H1 (cell line): Measurements from ENCODE around the gene ESR1. TPM values are rescaled to one million over a fixed set of nuclear protein-coding genes. Genes with fewer than 3 reads are reported as not detected.

ENCODE experiments used
- CTCF ChIA-PET: fragments of 300-600 bp; sonication (Branson Sonifier 250); formaldehyde crosslinking; loops from one replicate; lab custom pipeline; 2021; ENCODE audit not compliant: partially characterized antibody; lab: Charles Lee
- POLR2A ChIA-PET: fragments of 300-600 bp; sonication (Branson Sonifier 250); formaldehyde crosslinking; loops from one replicate; lab custom pipeline; 2021; ENCODE audit warnings: inconsistent platforms; ENCODE audit not compliant: partially characterized antibody; lab: Charles Lee
- DNase-seq, 2 experiments: peaks; one replicate each; pipeline versions ENCODE4 v3.0.0 to v3.0.0-alpha.2; 2010 to 2022; ENCODE audit warnings: low spot score in 2 of 2, low read depth in 1 of 2, mixed read lengths in 1 of 2
- FAIRE-seq: peaks from 2 replicates; lab custom pipeline; 2011; peaks lifted over from hg19 to GRCh38; lab: Jason Lieb, UNC
- H2AFZ ChIP-seq: 2 replicates; pipeline ENCODE4 v1.8.1; 2012; ENCODE audit warnings: low read length, inconsistent platforms
- H2AK5ac ChIP-seq: 2 replicates; pipeline ENCODE4 v1.6.1; 2013; ENCODE audit warnings: low read depth, low read length
- H2BK120ac ChIP-seq: replicated peaks from 2 replicates; pipeline ENCODE3; 2013; ENCODE audit warnings: low read depth, low read length, inconsistent platforms
- H2BK12ac ChIP-seq: 2 replicates; pipeline ENCODE4 v1.6.1; 2013; ENCODE audit warnings: low read depth, low read length
- H2BK15ac ChIP-seq: 2 replicates; pipeline ENCODE4 v1.6.1; 2013; ENCODE audit warnings: low read length
- H2BK20ac ChIP-seq: 2 replicates; pipeline ENCODE4 v1.6.1; 2013; ENCODE audit warnings: low read length
- H2BK5ac ChIP-seq: 2 replicates; pipeline ENCODE4 v1.6.1; 2013; ENCODE audit warnings: low read depth, low read length
- H3K14ac ChIP-seq: 2 replicates; pipeline ENCODE4 v1.6.1; 2013; ENCODE audit warnings: inconsistent platforms; ENCODE audit not compliant: insufficient read length
- H3K18ac ChIP-seq: 2 replicates; pipeline ENCODE4 v1.6.1; 2013; ENCODE audit warnings: low read length; ENCODE audit errors: extremely low read depth
- H3K23ac ChIP-seq: 2 replicates; pipeline ENCODE4 v1.6.1; 2013; ENCODE audit warnings: inconsistent platforms; ENCODE audit not compliant: insufficient read length
- H3K23me2 ChIP-seq: 2 replicates; pipeline ENCODE4 v1.6.1; 2013; ENCODE audit warnings: low read depth, low read length
- H3K27ac ChIP-seq: 2 replicates; pipeline ENCODE4 v1.6.1; 2011; ENCODE audit warnings: low read depth, low read length, inconsistent platforms
- H3K27me3 ChIP-seq, 4 experiments: replicated peaks in 1 of 4; 1 replicate in 1 of 4; 2 replicates in 3 of 4; pipeline versions ENCODE4 v1.6.1 to v1.8.1; 2011 to 2013; ENCODE audit warnings: low read length in 3 of 4, mild to moderate bottlenecking in 3 of 4, inconsistent platforms in 2 of 4, mixed read lengths in 2 of 4, moderate library complexity in 1 of 4; ENCODE audit not compliant: control insufficient read depth in 3 of 4, insufficient read depth in 3 of 4; ENCODE audit errors: extremely low read depth in 1 of 4
- H3K36me3 ChIP-seq, 4 experiments: 2 replicates each; pipeline versions ENCODE4 v1.6.1 to v1.8.1; 2011 to 2013; ENCODE audit warnings: mild to moderate bottlenecking in 4 of 4, low read length in 3 of 4, moderate library complexity in 2 of 4, control low read depth in 1 of 4, inconsistent platforms in 1 of 4; ENCODE audit not compliant: insufficient read depth in 4 of 4, control insufficient read depth in 2 of 4
- H3K4ac ChIP-seq: replicated peaks from 2 replicates; pipeline ENCODE3; 2013; ENCODE audit warnings: low read length, low read depth, mixed read lengths, inconsistent platforms; ENCODE audit not compliant: insufficient read length
- H3K4me1 ChIP-seq, 4 experiments: replicated peaks in 1 of 4; 1 replicate in 1 of 4; 2 replicates in 3 of 4; pipeline versions ENCODE4 v1.6.1 to v1.8.1; 2011 to 2013; ENCODE audit warnings: low read length in 3 of 4, inconsistent platforms in 2 of 4, mixed read lengths in 1 of 4; ENCODE audit not compliant: insufficient read depth in 4 of 4, control insufficient read depth in 3 of 4
- H3K4me2 ChIP-seq, 2 experiments: 2 replicates each; pipeline versions ENCODE4 v1.6.1 to v1.8.1; 2011 to 2013; ENCODE audit warnings: low read depth in 2 of 2, low read length in 2 of 2, control low read depth in 1 of 2, inconsistent platforms in 1 of 2, mild to moderate bottlenecking in 1 of 2; ENCODE audit not compliant: insufficient read depth in 1 of 2
- H3K4me3 ChIP-seq, 4 experiments: fragments of 200-600, 300-600 bp in 1 of 4; sonication (generic), shearing (Covaris generic), sonication (Bioruptor Twin) in 1 of 4; 2 replicates each; pipeline versions ENCODE4 v1.5.1 to v1.8.1; 2011 to 2016; ENCODE audit warnings: low read length in 4 of 4, low read depth in 3 of 4, control low read depth in 2 of 4, inconsistent platforms in 2 of 4, mild to moderate bottlenecking in 2 of 4, mixed read lengths in 1 of 4, moderate library complexity in 1 of 4; ENCODE audit not compliant: insufficient read depth in 2 of 4; ENCODE audit errors: extremely low read depth in 1 of 4
- H3K56ac ChIP-seq: replicated peaks from 2 replicates; pipeline ENCODE3; 2013; ENCODE audit warnings: low read depth, mild to moderate bottlenecking, mixed read lengths, low read length, inconsistent platforms; ENCODE audit not compliant: insufficient read length
- H3K79me1 ChIP-seq: 2 replicates; pipeline ENCODE4 v1.6.1; 2013; ENCODE audit warnings: low read depth, low read length, control low read depth
- H3K79me2 ChIP-seq, 2 experiments: 2 replicates each; pipeline versions ENCODE4 v1.6.1 to v1.8.1; 2012 to 2013; ENCODE audit warnings: low read length in 2 of 2, mild to moderate bottlenecking in 2 of 2, inconsistent platforms in 1 of 2; ENCODE audit not compliant: insufficient read depth in 2 of 2, control insufficient read depth in 1 of 2
- H3K9ac ChIP-seq, 4 experiments: replicated peaks in 1 of 4; 1 replicate in 1 of 4; 2 replicates in 3 of 4; pipeline versions ENCODE4 v1.6.1 to v1.8.1; 2011 to 2013; ENCODE audit warnings: low read depth in 3 of 4, low read length in 3 of 4, control low read depth in 2 of 4, mild to moderate bottlenecking in 2 of 4, moderate library complexity in 2 of 4, inconsistent platforms in 1 of 4; ENCODE audit errors: extremely low read depth in 1 of 4
- H3K9me3 ChIP-seq, 2 experiments: 2 replicates each; pipeline versions ENCODE4 v1.6.1 to v1.8.1; 2012 to 2013; ENCODE audit warnings: mild to moderate bottlenecking in 2 of 2, moderate library complexity in 2 of 2, control low read depth in 1 of 2, inconsistent platforms in 1 of 2, low read depth in 1 of 2, low read length in 1 of 2, mixed read lengths in 1 of 2; ENCODE audit not compliant: insufficient read depth in 2 of 2
- H4K20me1 ChIP-seq, 2 experiments: replicated peaks in 1 of 2; 2 replicates each; pipeline versions ENCODE3 to v1.8.1; 2011 to 2013; ENCODE audit warnings: inconsistent platforms in 2 of 2, low read length in 2 of 2, mild to moderate bottlenecking in 1 of 2; ENCODE audit not compliant: insufficient read depth in 2 of 2, control insufficient read depth in 1 of 2
- H4K5ac ChIP-seq: 2 replicates; pipeline ENCODE4 v1.6.1; 2013; ENCODE audit warnings: low read length, low read depth, mixed read lengths, inconsistent platforms; ENCODE audit not compliant: insufficient read length
- H4K8ac ChIP-seq: 2 replicates; pipeline ENCODE4 v1.8.0; 2013; ENCODE audit warnings: mild to moderate bottlenecking, moderate library complexity, low read length, inconsistent platforms; ENCODE audit not compliant: insufficient read depth; ENCODE audit errors: extremely low read depth
- H4K91ac ChIP-seq: replicated peaks from 2 replicates; pipeline ENCODE3; 2013; ENCODE audit warnings: low read length, mixed read lengths, inconsistent platforms; ENCODE audit not compliant: insufficient read length
- CBX5 ChIP-seq: fragments of 300-800, 300-1000 bp; sonication (generic); IDR thresholded peaks from 2 replicates; pipeline ENCODE4 v1.7.1; 2016; ENCODE audit warnings: antibody characterized with exemption, low read length, low read depth
- CHD1 ChIP-seq: IDR thresholded peaks from 2 replicates; pipeline ENCODE4 v1.6.1; 2012; ENCODE audit warnings: low read depth, low read length, improper control_type of control experiment
- GTF2F1 ChIP-seq: IDR thresholded peaks from 2 replicates; pipeline ENCODE4 v1.6.1; 2012; ENCODE audit warnings: low read depth, low read length, improper control_type of control experiment, borderline replicate concordance
- KDM4A ChIP-seq: IDR thresholded peaks from one replicate; pipeline ENCODE4 v1.7.1; 2012; ENCODE audit warnings: low read depth, mild to moderate bottlenecking, moderate library complexity, low read length, inconsistent platforms; ENCODE audit not compliant: severe bottlenecking
- NRF1 ChIP-seq: IDR thresholded peaks from 2 replicates; pipeline ENCODE4 v1.6.1; 2011; ENCODE audit warnings: mild to moderate bottlenecking, low read depth, low read length, improper control_type of control experiment
- POLR2AphosphoS5 ChIP-seq: IDR thresholded peaks from 2 replicates; pipeline ENCODE4 v1.6.1; 2011; ENCODE audit warnings: low read depth, low read length
- RAD21 ChIP-seq, 2 experiments: IDR thresholded peaks in 1 of 2; conservative IDR thresholded peaks in 1 of 2; 2 replicates each; pipeline ENCODE4 v1.6.1; 2011; ENCODE audit warnings: low read depth in 2 of 2, low read length in 2 of 2, improper control_type of control experiment in 1 of 2, inconsistent platforms in 1 of 2, mild to moderate bottlenecking in 1 of 2, moderate library complexity in 1 of 2
- SRF ChIP-seq: IDR thresholded peaks from 2 replicates; pipeline ENCODE4 v1.6.1; 2011; ENCODE audit warnings: mild to moderate bottlenecking, low read depth, low read length, moderate library complexity
- TAF7 ChIP-seq: optimal IDR thresholded peaks from 2 replicates; pipeline ENCODE3; 2011; ENCODE audit warnings: low read depth, mild to moderate bottlenecking, inconsistent platforms, low read length, moderate library complexity, borderline replicate concordance
- TEAD4 ChIP-seq: IDR thresholded peaks from 2 replicates; pipeline ENCODE4 v1.6.1; 2012; ENCODE audit warnings: low read depth, low read length, inconsistent platforms, mixed read lengths
- YY1 ChIP-seq: IDR thresholded peaks from 2 replicates; pipeline ENCODE4 v1.6.1; 2011; ENCODE audit warnings: low read depth, mild to moderate bottlenecking, low read length
- WGBS, 2 experiments: shearing (Covaris generic) in 1 of 2; methylation state at CpG; one replicate each; pipeline versions ENCODE4 v1.1.6 to v1.1.7; 2013 to 2015; ENCODE audit warnings: low lambda C conversion rate in 2 of 2, mixed read lengths in 2 of 2, inconsistent platforms in 1 of 2, low coverage in 1 of 2, missing lambda C conversion rate in 1 of 2; ENCODE audit not compliant: insufficient replicate concordance in 2 of 2, insufficient coverage in 1 of 2, insufficient read length in 1 of 2; ENCODE audit errors: extremely low coverage in 1 of 2, missing lambda C conversion rate in 1 of 2; 5-methylcytosine and 5-hydroxymethylcytosine counted together
- polyA plus RNA-seq, 7 experiments: library from polyadenylated mRNA; depleted of rRNA in 3 of 7; stranded (reverse) in 5 of 7; unstranded in 2 of 7; fragments of >200 nt in 5 of 7; fragments of 200-250 nt in 2 of 7; gene quantifications; 1 replicate in 5 of 7; 2 replicates in 1 of 7; 4 replicates in 1 of 7; pipeline versions ENCODE4 v1.2.1 to v1.2.3, GENCODE V29; 2011 to 2013; ENCODE audit warnings: missing spikeins in 2 of 7, mixed read lengths in 2 of 7
- total RNA-seq: library from RNA; stranded (reverse); fragmentation: NEBNext Ultra II Directional; extraction: Animal tissue kit (Norgen Biotek cat#: 25700); gene quantifications from 2 replicates; pipeline ENCODE4 v1.2.1, GENCODE V29; 2021
- TF ChIP-seq, protein P1 (sequence below): IDR thresholded peaks from 2 replicates; pipeline ENCODE4 v1.6.1; 2012; ENCODE audit warnings: inconsistent platforms

ESR1 gene
- total and polyA plus RNA-seq, 2 of the 8 experiments (the other 6 are each of a cell fraction or from before 2014, with no cell fraction given) = 0.03 to 0.17 TPM

DNA sequence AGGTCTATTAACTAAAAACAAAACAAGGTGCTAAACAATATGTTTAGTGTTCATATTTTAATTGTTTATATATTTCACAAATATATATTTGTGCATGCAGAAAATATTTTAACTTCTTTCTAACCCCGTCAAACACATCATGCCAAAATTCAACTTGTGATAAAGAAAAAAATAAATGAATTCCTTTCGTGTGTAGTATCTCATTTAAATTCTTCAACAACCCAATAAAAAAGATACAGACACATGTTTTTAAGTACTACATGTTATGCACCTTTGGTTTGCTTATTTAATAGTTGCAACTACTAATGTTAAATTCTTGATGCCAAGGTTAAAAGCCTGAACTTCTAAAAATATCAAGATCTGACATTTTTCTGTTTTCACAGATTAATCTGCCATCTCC, 252.4 kb downstream of the ESR1 start:
- Histone ChIP-seq H2AK5ac (no peak overlapping the region), H3K14ac (no peak overlapping the region), H3K23me2 (no peaks in the 10 kb centered on the region), H2BK20ac (no peak overlapping the region), H3K9me3 (no peaks in the 10 kb centered on the region), H3K4me2 (no peak overlapping the region), H2AFZ (no peak overlapping the region), H2BK120ac (no peak overlapping the region), H2BK5ac (no peak overlapping the region), H3K4ac (no peak overlapping the region), H3K9ac (no peak overlapping the region), H4K20me1 (no peaks in the 10 kb centered on the region), H3K18ac (no peak overlapping the region), H4K91ac (no peak overlapping the region), H4K8ac (no peak overlapping the region), H3K4me1 (peaks cover 0 to 3% (median under 1%) of the 10 kb centered on the region in 4 experiments; a peak in 2 of 7 replicates), H3K4me3 (no peak overlapping the region), H2BK15ac (no peak overlapping the region), H3K79me1 (no peaks in the 10 kb centered on the region), H3K56ac (no peak overlapping the region), H3K27ac (no peak overlapping the region), H4K5ac (no peak overlapping the region), H3K23ac (no peak overlapping the region), H3K27me3 (peaks cover 0 to 1% (median 0%) of the 10 kb centered on the region in 4 experiments; a peak in 1 of 7 replicates), H3K79me2 (no peaks in the 10 kb centered on the region), H3K36me3 (no peaks in the 10 kb centered on the region), H2BK12ac (no peak overlapping the region)
- 98% methylated on average over 2 of the region's 2 CpGs; no CpG with 5 or more reads in 1 of the 2 experiments for WGBS, 2 experiments
- TF ChIP-seq TAF7 = no peak
- TF ChIP-seq YY1 = no peak
- TF ChIP-seq, protein P1, sequence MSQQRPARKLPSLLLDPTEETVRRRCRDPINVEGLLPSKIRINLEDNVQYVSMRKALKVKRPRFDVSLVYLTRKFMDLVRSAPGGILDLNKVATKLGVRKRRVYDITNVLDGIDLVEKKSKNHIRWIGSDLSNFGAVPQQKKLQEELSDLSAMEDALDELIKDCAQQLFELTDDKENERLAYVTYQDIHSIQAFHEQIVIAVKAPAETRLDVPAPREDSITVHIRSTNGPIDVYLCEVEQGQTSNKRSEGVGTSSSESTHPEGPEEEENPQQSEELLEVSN = no peak
- TF ChIP-seq CHD1 = no peak
- no peak for TF ChIP-seq SRF
- no peak for TF ChIP-seq KDM4A
- TF ChIP-seq GTF2F1 = no peak
- no peak for TF ChIP-seq TEAD4
- TF ChIP-seq POLR2AphosphoS5 = no peak
- TF ChIP-seq RAD21 (IDR thresholded peaks at IDR 0.05 in 1 of 2, conservative IDR thresholded peaks at IDR 0.05 in 1 of 2; ENCODE audit: low read depth in 2 of 2, low read length in 2 of 2) = no peak
- TF ChIP-seq NRF1 = no peak
- no peak for TF ChIP-seq CBX5
- ChIA-PET CTCF (no interaction called here), POLR2A (no interaction called here)
- FAIRE-seq (no peak), DNase-seq (no peak)
